Smooth muscle cell (in vitro differentiated cells): Measurements from ENCODE around the gene GRIK2. TPM values are rescaled to one million over a fixed set of nuclear protein-coding genes. Genes with fewer than 3 reads are reported as not detected.

Source experiments
- DNase-seq: peaks from one replicate; lab custom pipeline; 2025; ENCODE audit not compliant: unreplicated experiment; lab: John Stamatoyannopoulos, UW
- H2AFZ ChIP-seq: fragments of 200-600 bp; sonication (generic); 2 replicates; pipeline ENCODE4 v1.6.0; 2016; ENCODE audit warnings: antibody characterized with exemption, low read depth, mild to moderate bottlenecking
- H3F3A ChIP-seq: fragments of 200-600 bp; sonication (generic); 2 replicates; pipeline ENCODE4 v1.6.0; 2017; ENCODE audit warnings: antibody characterized with exemption, low read depth
- H3K27ac ChIP-seq: fragments of 200-600 bp; sonication (generic); 2 replicates; pipeline ENCODE4 v1.5.1; 2016; ENCODE audit warnings: low read depth, mild to moderate bottlenecking
- H3K27me3 ChIP-seq: fragments of 200-600 bp; sonication (generic); 2 replicates; pipeline ENCODE4 v1.6.1; 2016; ENCODE audit warnings: low read depth, mild to moderate bottlenecking
- H3K36me3 ChIP-seq: fragments of 200-600 bp; sonication (generic); 2 replicates; pipeline ENCODE4 v1.5.1; 2016; ENCODE audit warnings: low read depth
- H3K4me1 ChIP-seq: fragments of 200-600 bp; sonication (generic); 2 replicates; pipeline ENCODE4 v1.5.1; 2016; ENCODE audit warnings: low read depth
- H3K4me2 ChIP-seq: fragments of 200-600 bp; sonication (generic); 2 replicates; pipeline ENCODE4 v1.6.0; 2016; ENCODE audit warnings: mild to moderate bottlenecking
- H3K4me3 ChIP-seq: fragments of 200-600 bp; sonication (generic); 2 replicates; pipeline ENCODE4 v1.5.1; 2016; ENCODE audit warnings: mild to moderate bottlenecking
- H3K79me2 ChIP-seq: fragments of 200-600 bp; sonication (generic); 2 replicates; pipeline ENCODE4 v1.6.0; 2016; ENCODE audit warnings: low read depth, mild to moderate bottlenecking
- H3K9ac ChIP-seq: fragments of 200-600 bp; sonication (generic); 2 replicates; pipeline ENCODE4 v1.6.0; 2016; ENCODE audit warnings: low read depth
- H3K9me3 ChIP-seq: fragments of 200-600 bp; sonication (generic); replicated peaks from 2 replicates; pipeline ENCODE4 v1.5.1; 2016; ENCODE audit warnings: low read depth
- H4K20me1 ChIP-seq: fragments of 200-600 bp; sonication (generic); 2 replicates; pipeline ENCODE4 v1.6.0; 2016; ENCODE audit warnings: low read depth
- WGBS: methylation state at CpG from one replicate; pipeline ENCODE4 v1.1.7; 2016; ENCODE audit warnings: low lambda C conversion rate; 5-methylcytosine and 5-hydroxymethylcytosine counted together
- polyA plus RNA-seq: library from polyadenylated mRNA; unstranded; fragments of >200 nt; fragmentation: Nextera tagmentation; extraction: Ambion mirVana; gene quantifications from 2 replicates; pipeline ENCODE4 v1.2.1, GENCODE V29; 2016
- total RNA-seq: library from RNA; depleted of rRNA; stranded (reverse); fragments of >200 nt; gene quantifications from 2 replicates; pipeline ENCODE4 v1.2.3, GENCODE V29; 2014
- TF ChIP-seq, protein P1 (sequence below): fragments of 200-600 bp; sonication (generic); IDR thresholded peaks from 2 replicates; pipeline ENCODE4 v1.5.1; 2017; ENCODE audit warnings: borderline replicate concordance, mild to moderate bottlenecking, antibody characterized with exemption; ENCODE audit not compliant: insufficient read depth, poor library complexity, severe bottlenecking

The GRIK2 gene
- total and polyA plus RNA-seq, 2 experiments from 2014 or later, result 10.0 to 23.6 TPM

DNA sequence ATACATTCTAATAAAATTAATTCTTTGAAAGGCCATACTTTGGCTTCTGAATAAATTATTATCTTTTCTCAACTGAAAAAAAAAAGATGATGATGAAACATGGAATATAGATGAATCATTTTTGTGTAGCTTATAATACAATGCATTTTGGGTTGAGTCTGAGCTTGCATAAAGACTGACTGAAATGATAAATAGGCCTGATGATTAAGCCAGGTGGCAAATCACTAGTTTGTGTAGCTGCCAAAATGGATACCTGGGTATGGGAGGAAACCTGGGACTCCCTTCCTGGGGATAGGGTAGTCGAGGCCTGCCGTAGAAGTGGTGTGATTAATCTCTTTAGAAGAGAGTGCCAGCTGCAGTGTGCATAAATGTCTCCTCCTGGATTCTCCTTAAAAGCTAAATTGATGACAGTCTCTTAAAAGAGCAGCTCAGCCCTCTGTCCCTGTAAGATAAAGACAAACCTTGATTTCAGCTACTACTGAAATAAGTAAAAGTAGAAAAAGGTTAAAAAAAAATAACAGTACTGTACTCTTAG, 275.1 kb downstream of the GRIK2 start:
- WGBS, result 94% methylated on average over 2 of the region's 2 CpGs
- H3K4me3 ChIP-seq, result no peak overlapping the region
- TF ChIP-seq, protein P1, sequence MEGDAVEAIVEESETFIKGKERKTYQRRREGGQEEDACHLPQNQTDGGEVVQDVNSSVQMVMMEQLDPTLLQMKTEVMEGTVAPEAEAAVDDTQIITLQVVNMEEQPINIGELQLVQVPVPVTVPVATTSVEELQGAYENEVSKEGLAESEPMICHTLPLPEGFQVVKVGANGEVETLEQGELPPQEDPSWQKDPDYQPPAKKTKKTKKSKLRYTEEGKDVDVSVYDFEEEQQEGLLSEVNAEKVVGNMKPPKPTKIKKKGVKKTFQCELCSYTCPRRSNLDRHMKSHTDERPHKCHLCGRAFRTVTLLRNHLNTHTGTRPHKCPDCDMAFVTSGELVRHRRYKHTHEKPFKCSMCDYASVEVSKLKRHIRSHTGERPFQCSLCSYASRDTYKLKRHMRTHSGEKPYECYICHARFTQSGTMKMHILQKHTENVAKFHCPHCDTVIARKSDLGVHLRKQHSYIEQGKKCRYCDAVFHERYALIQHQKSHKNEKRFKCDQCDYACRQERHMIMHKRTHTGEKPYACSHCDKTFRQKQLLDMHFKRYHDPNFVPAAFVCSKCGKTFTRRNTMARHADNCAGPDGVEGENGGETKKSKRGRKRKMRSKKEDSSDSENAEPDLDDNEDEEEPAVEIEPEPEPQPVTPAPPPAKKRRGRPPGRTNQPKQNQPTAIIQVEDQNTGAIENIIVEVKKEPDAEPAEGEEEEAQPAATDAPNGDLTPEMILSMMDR, result no peak
- no peak overlapping the region for H3K9ac ChIP-seq
- no peak for DNase-seq
- H3K27me3 ChIP-seq, result no peaks in the 10 kb centered on the region
- H3K36me3 ChIP-seq, result no peaks in the 10 kb centered on the region
- no peaks in the 10 kb centered on the region for H4K20me1 ChIP-seq
- no peak overlapping the region for H3K4me2 ChIP-seq
- H3K4me1 ChIP-seq, result no peaks in the 10 kb centered on the region
- H3K27ac ChIP-seq, result no peak overlapping the region
- H3K79me2 ChIP-seq, result no peaks in the 10 kb centered on the region
- H3F3A ChIP-seq, result no peaks in the 10 kb centered on the region
- no peaks in the 10 kb centered on the region for H3K9me3 ChIP-seq
- no peak overlapping the region for H2AFZ ChIP-seq

DNA sequence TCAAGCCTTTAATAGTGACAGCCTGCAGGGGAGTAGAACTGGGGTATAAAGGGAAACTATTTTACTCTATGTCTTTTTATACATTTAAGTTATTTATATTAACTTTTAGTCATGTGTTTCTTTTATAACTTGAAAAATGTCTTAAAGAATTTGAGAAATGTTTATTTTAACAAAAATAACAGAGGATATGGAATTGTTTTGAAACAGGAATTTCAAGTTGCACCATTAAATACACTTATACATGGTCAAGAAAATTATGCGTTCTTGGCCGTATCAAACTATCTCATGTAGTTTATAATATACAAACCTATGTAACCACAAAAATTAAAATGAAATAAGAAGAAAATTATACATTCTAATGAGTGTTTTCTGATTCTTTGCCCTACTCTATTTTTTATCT, 282.7 kb downstream of the GRIK2 start:
- Histone ChIP-seq H3F3A (no peaks in the 10 kb centered on the region), H3K79me2 (no peaks in the 10 kb centered on the region), H3K27me3 (no peaks in the 10 kb centered on the region), H3K9me3 (no peaks in the 10 kb centered on the region), H4K20me1 (no peaks in the 10 kb centered on the region), H3K27ac (no peak overlapping the region), H3K9ac (no peak overlapping the region), H3K4me3 (no peak overlapping the region), H3K4me1 (no peaks in the 10 kb centered on the region), H3K36me3 (no peaks in the 10 kb centered on the region), H2AFZ (no peak overlapping the region), H3K4me2 (no peak overlapping the region)
- 100% methylated on average over 2 of the region's 2 CpGs for WGBS
- TF ChIP-seq, protein P1, result no peak
- no peak for DNase-seq

DNA sequence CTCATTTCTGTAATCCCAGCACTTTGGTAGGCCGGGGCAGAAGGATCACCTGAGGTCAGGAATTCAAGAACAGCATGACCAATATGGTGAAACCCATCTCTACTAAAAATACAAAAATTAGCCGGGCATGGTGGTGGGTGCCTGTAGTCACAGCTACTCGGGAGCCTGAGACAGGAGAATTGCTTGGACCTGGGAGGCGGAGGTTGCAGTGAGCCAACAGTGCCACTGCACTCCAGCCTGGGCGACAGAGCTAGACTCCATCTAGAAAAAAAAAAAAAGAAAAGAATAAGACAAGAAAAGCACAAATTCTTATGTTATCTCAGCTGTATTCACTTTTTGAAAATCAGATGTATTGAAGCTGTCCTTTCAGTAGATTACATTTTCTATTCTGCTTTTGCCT, 289.4 kb downstream of the GRIK2 start:
- no peak for DNase-seq
- Histone ChIP-seq H3K9me3 (no peaks in the 10 kb centered on the region), H3F3A (no peaks in the 10 kb centered on the region), H3K4me1 (peaks cover 4% of the 10 kb centered on the region), H4K20me1 (no peaks in the 10 kb centered on the region), H3K4me2 (no peak overlapping the region), H3K27me3 (no peaks in the 10 kb centered on the region), H3K79me2 (no peaks in the 10 kb centered on the region), H3K27ac (no peak overlapping the region), H3K4me3 (no peak overlapping the region), H2AFZ (no peak overlapping the region), H3K9ac (no peak overlapping the region), H3K36me3 (no peaks in the 10 kb centered on the region)
- 95% methylated on average over 5 of the region's 5 CpGs for WGBS
- TF ChIP-seq, protein P1, result no peak

DNA sequence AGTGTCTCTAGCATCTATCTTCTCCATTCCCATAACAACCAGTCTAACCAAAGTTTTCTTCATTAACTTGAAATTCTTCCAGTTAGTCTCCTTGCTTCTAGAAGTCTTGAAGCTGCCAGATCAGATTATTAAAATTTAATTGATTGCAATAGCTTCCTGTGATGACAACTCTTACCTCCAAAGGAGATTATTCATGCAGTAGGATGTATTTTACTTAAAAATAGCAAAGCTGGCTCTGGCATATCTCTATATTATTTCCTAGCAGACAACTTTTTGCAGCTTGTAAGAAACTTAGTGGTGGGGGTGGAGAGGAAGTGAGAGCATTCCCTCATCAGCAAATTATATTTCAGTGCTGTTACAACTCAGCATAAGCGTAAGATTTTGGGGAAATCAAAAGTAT, 290.4 kb downstream of the GRIK2 start:
- no peak overlapping the region for H3K27ac ChIP-seq
- H3K36me3 ChIP-seq, result no peaks in the 10 kb centered on the region
- TF ChIP-seq, protein P1, result no peak
- no peaks in the 10 kb centered on the region for H4K20me1 ChIP-seq
- WGBS, result 93% methylated on average over 1 of the region's 1 CpG
- DNase-seq, result no peak
- no peak overlapping the region for H3K9ac ChIP-seq
- H3K27me3 ChIP-seq, result no peaks in the 10 kb centered on the region
- H3F3A ChIP-seq, result no peaks in the 10 kb centered on the region
- H3K4me1 ChIP-seq, result peaks cover 4% of the 10 kb centered on the region
- no peak overlapping the region for H2AFZ ChIP-seq
- H3K4me2 ChIP-seq, result no peak overlapping the region
- no peak overlapping the region for H3K4me3 ChIP-seq
- no peaks in the 10 kb centered on the region for H3K79me2 ChIP-seq
- H3K9me3 ChIP-seq, result no peaks in the 10 kb centered on the region
